Measurements from ENCODE around the gene TRIM63. TPM values are rescaled to one million over a fixed set of nuclear protein-coding genes. Genes with fewer than 3 reads are reported as not detected.
A peak's percentile ranks its signal among the peaks of the same experiment; 100 is the strongest.

TRIM63 gene
- total and polyA plus RNA-seq, 9 of the 15 experiments (the other 6 are each of a cell fraction or from before 2014, with no cell fraction given) = 0.08 to 0.57 (median 0.36) TPM

DNA sequence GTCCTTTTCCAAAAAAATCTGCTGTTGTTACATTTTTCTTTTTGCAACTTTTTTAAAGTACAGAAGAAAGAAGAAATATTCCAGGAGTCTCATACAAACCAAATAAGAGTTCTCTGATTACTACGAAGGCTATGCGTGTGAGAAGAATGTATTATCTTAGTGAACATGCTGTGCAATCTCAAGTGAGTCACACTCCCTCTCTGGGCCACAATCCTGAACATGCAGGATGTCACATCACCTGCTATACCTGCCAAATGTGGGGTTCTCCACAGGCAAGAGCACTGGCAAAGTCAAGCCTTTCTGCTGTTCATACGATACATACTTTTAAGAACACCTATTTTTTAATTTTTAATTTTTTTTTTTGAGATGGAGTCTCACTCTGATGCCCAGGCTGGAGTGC is 21.7 kb upstream of the TRIM63 start (continued):
- 0 out of 2 replicates have a peak, but pooled peaks have one; percentile 24 for TF ChIP-seq ADNP (tag; IDR thresholded peaks at IDR 0.05)
- peak; percentile 97 for TF ChIP-seq RBM25 (IDR thresholded peaks at IDR 0.05; ENCODE audit: low read depth, low read length, severe bottlenecking)

DNA sequence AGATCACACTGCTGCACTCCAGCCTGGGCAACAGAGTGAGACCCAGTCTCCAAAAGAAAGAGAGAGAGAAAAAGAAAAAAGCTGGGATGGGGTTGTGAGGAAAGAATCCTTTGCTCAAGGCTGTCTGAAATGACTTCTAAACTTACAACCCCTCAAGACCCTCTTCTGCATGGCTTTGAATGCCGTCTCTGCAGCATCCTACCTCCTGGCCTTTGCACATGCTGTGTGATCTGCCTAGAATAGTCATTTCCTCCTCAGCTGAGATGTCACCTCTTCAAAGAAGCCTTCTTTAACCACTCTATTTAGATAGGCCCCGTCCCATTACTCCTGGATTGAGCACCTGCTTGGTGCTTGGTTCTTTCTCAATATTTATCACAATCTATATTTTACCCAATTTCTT is 17.4 kb upstream of the TRIM63 start:
- H3K9me3 ChIP-seq (replicated peaks; ENCODE audit: control insufficient read depth, insufficient read depth, low read depth, low read length) = no peaks in the 10 kb centered on the region
- 65% methylated on average over 2 of the region's 2 CpGs for WGBS (ENCODE audit: insufficient coverage, low coverage, missing lambda C conversion rate)
- TF ChIP-seq SIN3A (IDR thresholded peaks at IDR 0.05; ENCODE audit: borderline replicate concordance in 2 of 2, control insufficient read depth in 1 of 2, low read depth in 2 of 2, low read length in 2 of 2) = no peak
- TF ChIP-seq HOXB6 (CRISPR knock-in tag; IDR thresholded peaks at IDR 0.05; ENCODE audit: borderline replicate concordance) = no peak
- TF ChIP-seq NCOA6 (IDR thresholded peaks at IDR 0.05) = no peak
- TF ChIP-seq, protein P1, sequence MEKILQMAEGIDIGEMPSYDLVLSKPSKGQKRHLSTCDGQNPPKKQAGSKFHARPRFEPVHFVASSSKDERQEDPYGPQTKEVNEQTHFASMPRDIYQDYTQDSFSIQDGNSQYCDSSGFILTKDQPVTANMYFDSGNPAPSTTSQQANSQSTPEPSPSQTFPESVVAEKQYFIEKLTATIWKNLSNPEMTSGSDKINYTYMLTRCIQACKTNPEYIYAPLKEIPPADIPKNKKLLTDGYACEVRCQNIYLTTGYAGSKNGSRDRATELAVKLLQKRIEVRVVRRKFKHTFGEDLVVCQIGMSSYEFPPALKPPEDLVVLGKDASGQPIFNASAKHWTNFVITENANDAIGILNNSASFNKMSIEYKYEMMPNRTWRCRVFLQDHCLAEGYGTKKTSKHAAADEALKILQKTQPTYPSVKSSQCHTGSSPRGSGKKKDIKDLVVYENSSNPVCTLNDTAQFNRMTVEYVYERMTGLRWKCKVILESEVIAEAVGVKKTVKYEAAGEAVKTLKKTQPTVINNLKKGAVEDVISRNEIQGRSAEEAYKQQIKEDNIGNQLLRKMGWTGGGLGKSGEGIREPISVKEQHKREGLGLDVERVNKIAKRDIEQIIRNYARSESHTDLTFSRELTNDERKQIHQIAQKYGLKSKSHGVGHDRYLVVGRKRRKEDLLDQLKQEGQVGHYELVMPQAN (IDR thresholded peaks at IDR 0.05; ENCODE audit: borderline replicate concordance) = no peak
- TF ChIP-seq NR4A1 (CRISPR knock-in tag; IDR thresholded peaks at IDR 0.05) = no peak
- TF ChIP-seq NR4A1 (tag; IDR thresholded peaks at IDR 0.05) = no peak
- no peak for TF ChIP-seq MIER1 (IDR thresholded peaks at IDR 0.05; ENCODE audit: low read depth)
- no peak for TF ChIP-seq ZNF586 (CRISPR knock-in tag; conservative IDR thresholded peaks at IDR 0.05)
- TF ChIP-seq SMARCE1 (IDR thresholded peaks at IDR 0.05) = no peak
- TF ChIP-seq, protein P2, sequence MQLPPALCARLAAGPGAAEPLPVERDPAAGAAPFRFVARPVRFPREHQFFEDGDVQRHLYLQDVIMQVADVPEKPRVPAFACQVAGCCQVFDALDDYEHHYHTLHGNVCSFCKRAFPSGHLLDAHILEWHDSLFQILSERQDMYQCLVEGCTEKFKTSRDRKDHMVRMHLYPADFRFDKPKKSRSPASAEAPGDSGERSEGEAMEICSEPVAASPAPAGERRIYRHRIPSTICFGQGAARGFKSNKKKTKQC (CRISPR knock-in tag; IDR thresholded peaks at IDR 0.05) = no peak
- no peak for TF ChIP-seq SAFB2 (IDR thresholded peaks at IDR 0.05; ENCODE audit: borderline replicate concordance, low read depth, low read length, severe bottlenecking)
- TF ChIP-seq ZNF717 (CRISPR knock-in tag; IDR thresholded peaks at IDR 0.05) = no peak
- no peak for TF ChIP-seq ERF (CRISPR knock-in tag; IDR thresholded peaks at IDR 0.05)
- no peak for TF ChIP-seq MECOM (CRISPR knock-in tag; IDR thresholded peaks at IDR 0.05)
- no peak for TF ChIP-seq GATAD2B (IDR thresholded peaks at IDR 0.05; ENCODE audit: borderline replicate concordance)
- TF ChIP-seq RB1 (IDR thresholded peaks at IDR 0.05; ENCODE audit: low read depth) = no peak
- TF ChIP-seq ZNF121 (CRISPR knock-in tag; conservative IDR thresholded peaks at IDR 0.05) = peak; percentile 56; the same call in 1 of the 2 replicates
- TF ChIP-seq ZNF584 (CRISPR knock-in tag; IDR thresholded peaks at IDR 0.05; ENCODE audit: low read depth) = no peak
- TF ChIP-seq BCOR (IDR thresholded peaks at IDR 0.05) = peak; percentile 66
- TF ChIP-seq ZNF785 (CRISPR knock-in tag; IDR thresholded peaks at IDR 0.05) = no peak

More for the DNA sequence above, 17.4 kb upstream of the TRIM63 start:
- Histone ChIP-seq H3K4me2 (ENCODE audit: insufficient read depth, low read length) (no peak overlapping the region), H3K4me3 (no peak overlapping the region), H4K20me1 (replicated peaks; ENCODE audit: control insufficient read depth, insufficient read depth, low read length) (no peaks in the 10 kb centered on the region), H3K36me3 (ENCODE audit: control insufficient read depth, insufficient read depth, low read length) (no peaks in the 10 kb centered on the region), H3K9me1 (ENCODE audit: control insufficient read depth, insufficient read depth, low read length) (no peaks in the 10 kb centered on the region), H2AFZ (ENCODE audit: low read depth, low read length) (no peak overlapping the region), H3K9ac (ENCODE audit: insufficient read depth in 1 of 2, low read depth in 2 of 2, low read length in 2 of 2) (no peak overlapping the region), H3K4me1 (replicated peaks in 1 of 2; ENCODE audit: control insufficient read depth in 2 of 2, insufficient read depth in 2 of 2, low read length in 2 of 2) (peaks cover 10 to 26% of the 10 kb centered on the region in 2 experiments; a peak in 4 of 5 replicates), H3K27ac (ENCODE audit: extremely low read depth, low read depth, low read length) (no peak overlapping the region), H3K79me2 (ENCODE audit: control insufficient read depth, insufficient read depth, low read length) (no peaks in the 10 kb centered on the region), H3K27me3 (ENCODE audit: control insufficient read depth in 2 of 2, insufficient read depth in 2 of 2, low read length in 2 of 2) (no peaks in the 10 kb centered on the region)
- in situ Hi-C loops (cut with MboI) (no loop called here), intact Hi-C loops (cut with micrococcal nuclease) (no loop called here)
- ChIA-PET CTCF (ENCODE audit: low intra/inter-chr PET ratio) (interaction anchor here (0.5 kb wide), 1 partner anchor 21 kb away, joined by 3 read pairs; no protein-coding TSS in a partner anchor), POLR2A (interaction anchor here (0.6 to 3.4 kb wide), 4 partner anchors 10 to 66 kb away, joined by 3 to 17 read pairs (median 6); no protein-coding TSS in a partner anchor)
- ATAC-seq (no peak), FAIRE-seq (no peak), DNase-seq (ENCODE audit: extremely low read depth in 1 of 4, low spot score in 3 of 4) (no peak)
- no TSS peak for BruUV-seq (replicated peaks)
